Measurements from ENCODE around the gene LGALS7.
A peak's percentile ranks its signal among the peaks of the same experiment; 100 is the strongest.

Gene LGALS7

GRCh38 chr19:38739440-38740256 is 33.7 kb downstream of the LGALS7 start:
- DNase-seq (ENCODE audit: low spot score) = peak; percentile 24

- DNase-seq (ENCODE audit: low spot score) = no peak
Observed at GRCh38 chr19:38737921-38738737, 35.2 kb downstream of the LGALS7 start.

- no peak for DNase-seq (ENCODE audit: low spot score)
Observed at GRCh38 chr19:38737281-38737865, 35.9 kb downstream of the LGALS7 start.

- peak; percentile 81 for DNase-seq (ENCODE audit: low spot score)
Observed at GRCh38 chr19:38736413-38737280, 36.7 kb downstream of the LGALS7 start.

GRCh38 chr19:38736036-38736412 is 37.3 kb downstream of the LGALS7 start:
- peak; percentile 74 for DNase-seq (ENCODE audit: low spot score)

GRCh38 chr19:38735257-38735686 is 38.0 kb downstream of the LGALS7 start:
- DNase-seq (ENCODE audit: low spot score) = no peak

- DNase-seq (ENCODE audit: low spot score) = no peak
Observed at GRCh38 chr19:38734426-38735256, 38.7 kb downstream of the LGALS7 start.

GRCh38 chr19:38734176-38734425 is 39.2 kb downstream of the LGALS7 start:
- no peak for DNase-seq (ENCODE audit: low spot score)

GRCh38 chr19:38733493-38734175 is 39.7 kb downstream of the LGALS7 start:
- no peak for DNase-seq (ENCODE audit: low spot score)

GRCh38 chr19:38733241-38733492 is 40.1 kb downstream of the LGALS7 start:
- no peak for DNase-seq (ENCODE audit: low spot score)

GRCh38 chr19:38731654-38732301 is 41.5 kb downstream of the LGALS7 start:
- DNase-seq (ENCODE audit: low spot score) = no peak

- DNase-seq (ENCODE audit: low spot score) = no peak
Observed at GRCh38 chr19:38730731-38731589, 42.4 kb downstream of the LGALS7 start.

GRCh38 chr19:38730470-38730730 is 42.9 kb downstream of the LGALS7 start:
- DNase-seq (ENCODE audit: low spot score) = no peak

- peak; percentile 83 for DNase-seq (ENCODE audit: low spot score)
Observed at GRCh38 chr19:38729653-38730469, 43.5 kb downstream of the LGALS7 start.

- DNase-seq (ENCODE audit: low spot score) = no peak
Observed at GRCh38 chr19:38728752-38729541, 44.4 kb downstream of the LGALS7 start.

GRCh38 chr19:38727868-38728660 is 45.3 kb downstream of the LGALS7 start:
- DNase-seq (ENCODE audit: low spot score) = no peak

- no peak for DNase-seq (ENCODE audit: low spot score)
Observed at GRCh38 chr19:38727306-38727867, 45.9 kb downstream of the LGALS7 start.
